Right lobe of liver (tissue), 4 donors: ENCODE data around the gene ANAPC2.
"Not testable (repeated sequence)": the region's sequence is repeated elsewhere in the genome, so short reads cannot be mapped to it uniquely, and the experiment has no call there.

Experiments
- POLR2A ChIP-seq: fragments of 450-650 bp; IDR thresholded peaks from one replicate; pipeline ENCODE4 v1.6.1; 2017; ENCODE audit warnings: antibody characterized with exemption, mild to moderate bottlenecking
- TF ChIP-seq, protein P1 (sequence below), 4 donors: fragments of 200-600 bp in 3 of 4; fragments of 450-650 bp in 1 of 4; IDR thresholded peaks; one replicate each; pipeline versions ENCODE4 v1.5.1 to v1.8.0; 2016 to 2022; ENCODE audit warnings: antibody characterized with exemption in 4 of 4, mild to moderate bottlenecking in 2 of 4
- donor health status: DM: no; HTN: no; CAD: no.
- donor health status: DM: no; HTN: no; CAD: no.
- donor health status: DM: no; HTN: yes; CAD: no.

DNA sequence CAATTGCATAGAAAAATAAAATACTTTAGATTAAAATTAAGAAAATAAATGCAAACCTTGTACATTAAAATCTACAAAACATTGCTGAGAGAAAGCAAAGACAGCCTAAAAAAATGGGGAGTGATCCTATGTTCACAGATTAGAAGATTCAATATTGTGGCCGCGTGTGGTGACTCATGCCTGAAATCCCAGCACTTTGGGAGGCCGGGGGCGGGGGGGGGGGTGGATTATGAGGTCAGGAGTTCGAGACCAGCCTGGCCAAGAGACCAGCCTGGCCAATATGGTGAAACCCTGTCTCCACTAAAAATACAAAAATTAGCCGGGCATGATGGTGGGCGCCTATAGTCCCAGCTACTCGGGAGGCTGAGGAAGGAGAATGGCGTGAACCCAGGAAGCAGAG, 53.2 kb downstream of the ANAPC2 start:
- TF ChIP-seq, protein P1, sequence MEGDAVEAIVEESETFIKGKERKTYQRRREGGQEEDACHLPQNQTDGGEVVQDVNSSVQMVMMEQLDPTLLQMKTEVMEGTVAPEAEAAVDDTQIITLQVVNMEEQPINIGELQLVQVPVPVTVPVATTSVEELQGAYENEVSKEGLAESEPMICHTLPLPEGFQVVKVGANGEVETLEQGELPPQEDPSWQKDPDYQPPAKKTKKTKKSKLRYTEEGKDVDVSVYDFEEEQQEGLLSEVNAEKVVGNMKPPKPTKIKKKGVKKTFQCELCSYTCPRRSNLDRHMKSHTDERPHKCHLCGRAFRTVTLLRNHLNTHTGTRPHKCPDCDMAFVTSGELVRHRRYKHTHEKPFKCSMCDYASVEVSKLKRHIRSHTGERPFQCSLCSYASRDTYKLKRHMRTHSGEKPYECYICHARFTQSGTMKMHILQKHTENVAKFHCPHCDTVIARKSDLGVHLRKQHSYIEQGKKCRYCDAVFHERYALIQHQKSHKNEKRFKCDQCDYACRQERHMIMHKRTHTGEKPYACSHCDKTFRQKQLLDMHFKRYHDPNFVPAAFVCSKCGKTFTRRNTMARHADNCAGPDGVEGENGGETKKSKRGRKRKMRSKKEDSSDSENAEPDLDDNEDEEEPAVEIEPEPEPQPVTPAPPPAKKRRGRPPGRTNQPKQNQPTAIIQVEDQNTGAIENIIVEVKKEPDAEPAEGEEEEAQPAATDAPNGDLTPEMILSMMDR (IDR thresholded peaks at IDR 0.05): not testable (repeated sequence)
- not testable (repeated sequence) for TF ChIP-seq POLR2A
